DOHH2 (cell line): Measurements from ENCODE around the gene LPIN1.

ENCODE experiments used
- H3F3A ChIP-seq: fragments of 200-600 bp; sonication (generic), shearing (Covaris generic); 2 replicates; pipeline ENCODE4 v1.6.0; 2016; ENCODE audit warnings: antibody characterized with exemption, mild to moderate bottlenecking; ENCODE audit not compliant: control insufficient read depth, insufficient read depth
- H3K27ac ChIP-seq: fragments of 200-600 bp; sonication (generic); 2 replicates; pipeline ENCODE4 v1.5.1; 2014; ENCODE audit warnings: low read depth, mild to moderate bottlenecking, low read length, moderate library complexity
- H3K27me3 ChIP-seq: fragments of 200-600 bp; sonication (generic); 2 replicates; pipeline ENCODE4 v1.6.1; 2014; ENCODE audit warnings: mild to moderate bottlenecking, low read length, mixed read lengths; ENCODE audit not compliant: control insufficient read depth
- H3K36me3 ChIP-seq: fragments of 200-600 bp; sonication (generic); 2 replicates; pipeline ENCODE4 v1.6.1; 2014; ENCODE audit warnings: mild to moderate bottlenecking, low read length, moderate library complexity, mixed read lengths; ENCODE audit not compliant: control insufficient read depth
- H3K4me1 ChIP-seq: fragments of 200-600 bp; sonication (generic); 2 replicates; pipeline ENCODE4 v1.6.1; 2014; ENCODE audit warnings: mild to moderate bottlenecking, low read length, mixed read lengths; ENCODE audit not compliant: control insufficient read depth
- H3K4me2 ChIP-seq: fragments of 200-600 bp; sonication (generic); 2 replicates; pipeline ENCODE4 v1.6.0; 2014; ENCODE audit warnings: mild to moderate bottlenecking, low read length, moderate library complexity
- H3K4me3 ChIP-seq: fragments of 200-600 bp; sonication (generic); 2 replicates; pipeline ENCODE4 v1.5.1; 2014; ENCODE audit warnings: mild to moderate bottlenecking, low read length, mixed read lengths
- H3K79me2 ChIP-seq: fragments of 200-600 bp; sonication (generic); 2 replicates; pipeline ENCODE4 v1.6.1; 2014; ENCODE audit warnings: mild to moderate bottlenecking, low read length, mixed read lengths; ENCODE audit not compliant: control insufficient read depth
- H3K9me2 ChIP-seq: fragments of 200-600 bp; sonication (generic); replicated peaks from 2 replicates; pipeline ENCODE4 v1.6.1; 2014; ENCODE audit warnings: mild to moderate bottlenecking, low read length, mixed read lengths; ENCODE audit not compliant: control insufficient read depth
- H3K9me3 ChIP-seq: fragments of 200-600 bp; sonication (generic); 2 replicates; pipeline ENCODE4 v1.6.1; 2014; ENCODE audit warnings: antibody characterized with exemption, low read length, mixed read lengths; ENCODE audit not compliant: control insufficient read depth, insufficient read depth
- H4K20me1 ChIP-seq: fragments of 200-600 bp; sonication (generic); 2 replicates; pipeline ENCODE4 v1.6.0; 2014; ENCODE audit warnings: low read depth, mild to moderate bottlenecking, antibody characterized with exemption, low read length, moderate library complexity; ENCODE audit not compliant: control insufficient read depth, insufficient read depth
- EZH2phosphoT487 ChIP-seq: fragments of 200-600 bp; sonication (generic); IDR thresholded peaks from 2 replicates; pipeline ENCODE4 v1.6.1; 2017; ENCODE audit warnings: borderline replicate concordance, mild to moderate bottlenecking, antibody characterized with exemption, low read length, moderate library complexity, mixed read lengths
- TF ChIP-seq, protein P1 (sequence below): fragments of 200-600 bp; sonication (generic); IDR thresholded peaks from one replicate; pipeline ENCODE4 v1.5.1; 2014; ENCODE audit warnings: antibody characterized with exemption, mild to moderate bottlenecking, low read depth, low read length; ENCODE audit not compliant: poor library complexity, severe bottlenecking

LPIN1 gene

DNA sequence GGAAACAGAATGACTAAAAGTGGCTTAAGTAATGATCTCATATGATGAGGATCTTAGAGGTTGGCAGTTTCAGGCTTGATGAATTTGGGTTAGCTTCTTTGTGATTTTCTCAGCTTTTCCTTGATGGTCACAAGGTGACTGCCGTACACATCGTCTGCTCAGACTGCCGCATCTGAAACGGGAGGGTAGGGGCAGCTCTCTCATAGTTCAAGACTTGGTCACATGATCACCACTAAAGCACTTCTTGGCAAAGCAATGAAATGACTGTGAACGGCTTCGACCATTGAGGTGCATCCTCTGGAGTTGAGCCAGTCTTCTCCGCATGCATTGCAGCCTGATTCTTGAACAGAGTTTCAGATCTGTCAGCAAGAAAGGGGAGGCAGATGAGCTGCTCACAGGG lies 43.8 kb downstream of the LPIN1 start:
- no peak overlapping the region for H3K4me3 ChIP-seq
- no peaks in the 10 kb centered on the region for H3K9me3 ChIP-seq
- no peaks in the 10 kb centered on the region for H3F3A ChIP-seq
- H3K36me3 ChIP-seq: peaks cover 69% of the 10 kb centered on the region
- H3K4me2 ChIP-seq: no peak overlapping the region
- H3K27me3 ChIP-seq: no peaks in the 10 kb centered on the region
- no peaks in the 10 kb centered on the region for H3K9me2 ChIP-seq
- H4K20me1 ChIP-seq: 0 out of 2 replicates have a peak, but pooled peaks cover 1% of the 10 kb centered on the region
- no peaks in the 10 kb centered on the region for H3K4me1 ChIP-seq
- H3K79me2 ChIP-seq: no peaks in the 10 kb centered on the region
- no peak overlapping the region for H3K27ac ChIP-seq
- TF ChIP-seq, protein P1, sequence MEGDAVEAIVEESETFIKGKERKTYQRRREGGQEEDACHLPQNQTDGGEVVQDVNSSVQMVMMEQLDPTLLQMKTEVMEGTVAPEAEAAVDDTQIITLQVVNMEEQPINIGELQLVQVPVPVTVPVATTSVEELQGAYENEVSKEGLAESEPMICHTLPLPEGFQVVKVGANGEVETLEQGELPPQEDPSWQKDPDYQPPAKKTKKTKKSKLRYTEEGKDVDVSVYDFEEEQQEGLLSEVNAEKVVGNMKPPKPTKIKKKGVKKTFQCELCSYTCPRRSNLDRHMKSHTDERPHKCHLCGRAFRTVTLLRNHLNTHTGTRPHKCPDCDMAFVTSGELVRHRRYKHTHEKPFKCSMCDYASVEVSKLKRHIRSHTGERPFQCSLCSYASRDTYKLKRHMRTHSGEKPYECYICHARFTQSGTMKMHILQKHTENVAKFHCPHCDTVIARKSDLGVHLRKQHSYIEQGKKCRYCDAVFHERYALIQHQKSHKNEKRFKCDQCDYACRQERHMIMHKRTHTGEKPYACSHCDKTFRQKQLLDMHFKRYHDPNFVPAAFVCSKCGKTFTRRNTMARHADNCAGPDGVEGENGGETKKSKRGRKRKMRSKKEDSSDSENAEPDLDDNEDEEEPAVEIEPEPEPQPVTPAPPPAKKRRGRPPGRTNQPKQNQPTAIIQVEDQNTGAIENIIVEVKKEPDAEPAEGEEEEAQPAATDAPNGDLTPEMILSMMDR: no peak
- no peak for TF ChIP-seq EZH2phosphoT487

DNA sequence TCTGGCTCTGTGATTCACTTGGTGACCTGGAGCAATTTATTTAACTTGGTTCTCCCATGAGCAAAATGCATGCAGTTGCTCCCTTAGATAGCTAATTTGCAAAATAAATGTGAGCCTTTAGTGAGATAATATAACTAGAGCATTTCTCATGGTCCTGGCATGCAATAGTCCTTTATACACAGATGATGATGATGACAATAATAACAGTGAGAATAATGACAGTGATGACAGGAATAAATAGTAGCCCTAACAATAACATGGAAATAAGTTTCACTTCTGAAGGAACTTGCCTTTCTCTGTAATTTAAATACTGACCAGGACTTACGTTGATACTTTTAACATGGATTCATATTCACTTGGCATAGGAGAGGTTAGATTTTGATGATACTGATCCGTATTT lies 49.2 kb downstream of the LPIN1 start:
- Histone ChIP-seq H3K4me3 (no peak overlapping the region), H3K36me3 (peaks cover 58% of the 10 kb centered on the region), H3K27me3 (no peaks in the 10 kb centered on the region), H3K4me1 (no peaks in the 10 kb centered on the region), H3K4me2 (no peak overlapping the region), H3K79me2 (no peaks in the 10 kb centered on the region), H3F3A (no peaks in the 10 kb centered on the region), H4K20me1 (no peaks in the 10 kb centered on the region), H3K27ac (no peak overlapping the region), H3K9me3 (no peaks in the 10 kb centered on the region), H3K9me2 (no peaks in the 10 kb centered on the region)
- TF ChIP-seq EZH2phosphoT487: no peak
- TF ChIP-seq, protein P1: no peak

DNA sequence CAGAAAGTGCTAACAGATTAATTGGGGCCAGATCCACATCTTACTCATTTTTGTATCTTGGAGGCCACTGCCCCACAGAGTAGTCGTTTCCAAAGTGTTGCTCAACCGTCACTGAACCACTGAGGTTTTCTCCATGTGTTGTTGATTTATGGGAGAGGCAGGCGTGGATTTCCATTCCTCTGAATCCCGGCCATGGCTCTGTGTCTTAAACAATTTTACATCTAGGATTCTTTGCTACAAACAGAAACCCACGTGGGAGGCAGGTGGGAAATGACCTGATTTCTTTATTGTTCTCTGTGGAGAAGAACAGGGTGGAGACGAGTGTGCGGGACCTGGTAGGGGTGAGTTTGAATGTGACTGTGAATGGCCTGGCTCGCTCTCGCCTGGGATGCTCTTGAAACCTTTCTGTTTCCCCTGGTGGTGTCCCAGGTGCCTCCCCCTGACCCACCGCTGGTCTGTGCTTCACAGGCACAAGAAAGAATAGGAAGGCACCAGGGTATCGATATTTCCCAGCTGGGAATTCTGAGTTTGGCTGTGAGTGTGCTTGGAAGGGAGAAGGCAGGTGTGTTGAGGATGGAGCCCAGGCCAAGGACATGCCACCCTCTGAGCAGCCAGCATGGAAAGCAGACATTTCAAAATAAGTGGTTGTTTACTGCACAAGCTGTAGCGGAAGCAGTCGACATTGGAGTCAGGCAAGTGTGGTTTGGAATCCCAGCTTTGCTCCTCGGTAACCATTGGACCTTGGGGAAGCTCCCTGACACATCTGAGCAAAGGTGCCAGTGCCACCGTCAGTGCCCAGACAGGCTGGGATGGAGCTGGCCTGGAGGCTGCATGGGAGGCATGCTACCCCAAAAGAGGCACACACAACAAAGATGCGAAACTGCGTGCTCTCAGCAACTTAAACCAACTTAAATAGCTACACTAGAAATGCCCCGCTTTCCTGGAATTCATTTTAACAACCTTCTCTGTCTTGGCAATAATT lies 50.0 kb downstream of the LPIN1 start:
- no peak overlapping the region for H3K4me2 ChIP-seq
- H3K27me3 ChIP-seq: no peaks in the 10 kb centered on the region
- H3K27ac ChIP-seq: no peak overlapping the region

More for the DNA sequence above, 50.0 kb downstream of the LPIN1 start:
- H3F3A ChIP-seq: no peaks in the 10 kb centered on the region
- H3K4me1 ChIP-seq: no peaks in the 10 kb centered on the region
- no peaks in the 10 kb centered on the region for H4K20me1 ChIP-seq
- H3K4me3 ChIP-seq: no peak overlapping the region
- H3K36me3 ChIP-seq: peaks cover 55% of the 10 kb centered on the region
- H3K79me2 ChIP-seq: no peaks in the 10 kb centered on the region
- TF ChIP-seq, protein P1: no peak
- no peak for TF ChIP-seq EZH2phosphoT487
- H3K9me3 ChIP-seq: no peaks in the 10 kb centered on the region
- H3K9me2 ChIP-seq: no peaks in the 10 kb centered on the region
